RKO (cell line): ENCODE measurements around the gene MAGI1.
"Not testable (repeated sequence)": the region's sequence is repeated elsewhere in the genome, so short reads cannot be mapped to it uniquely, and the experiment has no call there.

Source experiments
- DNase-seq: peaks from one replicate; pipeline ENCODE4 v3.0.0-alpha.2; 2016; ENCODE audit warnings: low spot score

The MAGI1 gene

DNA sequence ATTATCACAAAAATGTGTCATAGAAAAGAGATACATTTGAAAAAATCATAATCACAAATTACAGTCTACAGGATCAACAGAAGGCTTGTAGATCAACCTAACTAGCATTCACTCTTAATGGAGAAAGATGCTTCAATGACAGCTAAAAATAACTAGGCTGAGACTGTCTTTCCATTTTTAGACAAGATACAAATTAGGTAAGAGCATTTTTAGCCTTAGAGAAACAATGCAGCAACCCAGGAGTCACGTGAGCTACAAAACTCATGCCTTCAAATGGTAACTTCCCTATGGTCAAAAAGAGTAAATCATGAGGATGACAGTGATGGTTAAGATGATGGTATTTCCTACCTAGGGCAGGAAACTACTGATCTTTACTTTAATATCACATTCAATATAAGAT is 415.4 kb downstream of the MAGI1 start:
- DNase-seq, result no peak

DNA sequence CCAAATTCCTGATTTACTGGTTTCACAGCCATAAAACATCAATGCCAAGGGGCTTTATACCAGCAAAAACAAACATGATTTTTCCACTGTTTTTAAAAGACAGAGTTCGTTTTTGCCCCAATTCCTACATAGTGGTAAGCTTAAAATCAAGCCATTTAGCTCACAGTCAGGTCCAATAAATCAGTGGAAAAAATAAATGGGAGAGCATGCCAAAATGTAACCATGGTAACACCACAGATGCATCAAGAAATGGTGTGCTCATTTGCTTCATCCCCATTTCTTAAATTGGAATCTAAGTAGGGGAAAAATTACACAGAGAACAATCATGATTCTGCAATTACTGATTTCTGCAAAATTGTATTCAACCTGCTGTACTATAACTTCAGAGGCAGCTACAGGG is 418.8 kb downstream of the MAGI1 start:
- DNase-seq, result no peak

- no peak for DNase-seq
These were observed 419.3 kb downstream of the MAGI1 start for GRCh38 chr3:65619451-65619881.

DNA sequence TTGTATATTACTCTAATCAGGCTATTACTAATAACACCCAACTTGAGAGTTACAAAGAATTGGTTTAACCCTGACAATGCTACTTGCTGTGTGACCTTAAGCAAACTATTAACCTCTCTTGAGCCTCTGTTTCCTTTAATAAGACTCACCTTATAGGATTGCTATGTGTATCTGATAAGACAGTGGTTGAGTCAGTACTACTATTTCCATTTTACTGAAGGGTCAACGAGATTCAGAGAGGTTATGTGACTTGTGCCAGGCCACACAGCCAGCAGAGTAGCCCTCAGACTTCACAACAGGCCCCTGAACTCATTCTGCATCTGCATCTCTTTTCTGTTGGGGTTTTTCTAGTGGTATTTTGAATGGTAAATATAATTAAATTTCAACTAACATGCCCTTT is 420.1 kb downstream of the MAGI1 start:
- no peak for DNase-seq

- no peak for DNase-seq
These were observed 420.9 kb downstream of the MAGI1 start for GRCh38 chr3:65617787-65618186.

GRCh38 chr3:65617209-65617608 is 421.5 kb downstream of the MAGI1 start:
- DNase-seq, result no peak

GRCh38 chr3:65616563-65616962 is 422.2 kb downstream of the MAGI1 start:
- no peak for DNase-seq

DNA sequence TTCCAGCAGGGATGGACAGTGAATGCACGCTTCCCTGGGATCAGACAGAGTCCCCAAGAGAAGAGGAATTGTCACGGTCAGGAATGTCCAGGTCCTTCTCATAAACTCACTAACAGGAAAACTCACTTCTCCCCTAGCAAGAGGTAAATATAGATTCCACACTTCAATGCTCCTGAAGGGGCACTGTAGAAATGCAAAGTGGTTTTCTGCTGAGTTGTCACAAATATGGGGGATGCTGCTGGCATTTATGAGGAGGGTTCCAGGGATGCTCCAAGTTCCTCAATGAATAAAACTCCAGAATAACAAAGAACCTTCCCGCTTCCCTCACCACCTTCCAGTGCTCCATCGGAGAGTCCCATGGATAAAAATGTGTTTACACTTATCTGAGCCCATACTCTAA is 423.4 kb downstream of the MAGI1 start:
- no peak for DNase-seq

- no peak for DNase-seq
These were observed 424.1 kb downstream of the MAGI1 start for GRCh38 chr3:65614585-65614984.

- not testable (repeated sequence) for DNase-seq
These were observed 430.7 kb downstream of the MAGI1 start for GRCh38 chr3:65607965-65608460.

- DNase-seq, result no peak
These were observed 431.6 kb downstream of the MAGI1 start for GRCh38 chr3:65607101-65607500.

DNA sequence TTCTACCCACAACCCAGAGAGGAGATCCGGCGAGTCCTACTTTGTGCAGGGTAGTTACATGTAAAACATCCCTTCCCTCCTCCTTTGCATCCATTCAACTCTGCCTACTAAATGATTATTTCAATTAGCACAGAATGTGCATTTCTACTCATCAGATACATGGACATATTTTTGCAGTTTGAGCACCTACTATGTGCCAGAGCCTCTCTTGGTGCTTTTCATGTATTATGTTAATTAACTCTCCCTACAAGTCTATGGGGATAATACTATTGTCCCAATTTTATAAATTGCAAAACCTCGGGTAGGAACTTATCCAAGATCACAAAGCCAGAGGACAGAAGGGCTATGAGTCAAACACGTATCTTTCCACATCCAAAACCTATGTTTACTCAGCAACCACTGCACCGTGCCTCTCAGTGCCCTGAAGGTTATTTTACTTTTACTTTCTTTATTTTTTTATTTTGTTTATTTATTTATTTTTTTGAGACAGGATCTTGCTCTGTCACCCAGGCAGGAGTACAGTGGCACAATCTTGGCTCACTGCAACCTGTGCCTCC is 432.8 kb downstream of the MAGI1 start:
- no peak for DNase-seq

- DNase-seq, result no peak
These were observed 433.7 kb downstream of the MAGI1 start for GRCh38 chr3:65604863-65605526.

- DNase-seq, result no peak
These were observed 435.1 kb downstream of the MAGI1 start for GRCh38 chr3:65603631-65604030.

GRCh38 chr3:65600888-65601287 is 437.8 kb downstream of the MAGI1 start:
- DNase-seq, result no peak

- DNase-seq, result no peak
These were observed 440.7 kb downstream of the MAGI1 start for GRCh38 chr3:65597952-65598413.

GRCh38 chr3:65597226-65597951 is 441.3 kb downstream of the MAGI1 start:
- DNase-seq, result no peak

DNA sequence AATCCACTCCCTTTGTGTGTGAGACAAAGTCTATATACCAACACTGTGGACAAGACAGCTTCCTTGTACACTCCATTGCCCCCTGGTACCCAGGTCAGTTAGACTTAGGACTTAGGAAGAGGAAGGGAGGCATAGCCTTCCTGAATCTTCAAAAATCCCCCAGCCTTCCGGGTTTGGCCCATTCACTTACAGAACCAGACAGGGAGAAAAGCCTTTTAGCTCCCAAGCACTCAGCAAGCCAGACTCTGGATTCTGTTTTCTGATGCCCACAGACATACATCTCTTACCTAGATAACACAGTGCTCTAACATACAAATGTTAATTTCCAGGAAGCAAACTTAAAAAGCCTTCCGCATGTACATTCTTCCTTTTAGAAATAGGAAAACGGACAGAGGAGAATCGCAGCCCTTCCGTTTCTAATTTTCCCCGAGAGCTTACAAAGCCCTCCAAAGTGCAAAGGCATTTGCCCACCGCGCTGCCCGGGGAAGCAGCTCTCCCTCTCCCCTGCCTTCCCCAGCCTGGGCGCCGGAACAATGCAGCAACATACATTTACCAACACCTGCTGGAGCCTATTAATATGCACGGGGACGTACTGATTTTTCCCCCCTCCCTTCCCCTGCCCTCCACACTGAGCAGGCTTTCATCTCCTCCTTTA is 442.0 kb downstream of the MAGI1 start:
- no peak for DNase-seq

- DNase-seq, result no peak
These were observed 442.8 kb downstream of the MAGI1 start for GRCh38 chr3:65596029-65596300.

DNA sequence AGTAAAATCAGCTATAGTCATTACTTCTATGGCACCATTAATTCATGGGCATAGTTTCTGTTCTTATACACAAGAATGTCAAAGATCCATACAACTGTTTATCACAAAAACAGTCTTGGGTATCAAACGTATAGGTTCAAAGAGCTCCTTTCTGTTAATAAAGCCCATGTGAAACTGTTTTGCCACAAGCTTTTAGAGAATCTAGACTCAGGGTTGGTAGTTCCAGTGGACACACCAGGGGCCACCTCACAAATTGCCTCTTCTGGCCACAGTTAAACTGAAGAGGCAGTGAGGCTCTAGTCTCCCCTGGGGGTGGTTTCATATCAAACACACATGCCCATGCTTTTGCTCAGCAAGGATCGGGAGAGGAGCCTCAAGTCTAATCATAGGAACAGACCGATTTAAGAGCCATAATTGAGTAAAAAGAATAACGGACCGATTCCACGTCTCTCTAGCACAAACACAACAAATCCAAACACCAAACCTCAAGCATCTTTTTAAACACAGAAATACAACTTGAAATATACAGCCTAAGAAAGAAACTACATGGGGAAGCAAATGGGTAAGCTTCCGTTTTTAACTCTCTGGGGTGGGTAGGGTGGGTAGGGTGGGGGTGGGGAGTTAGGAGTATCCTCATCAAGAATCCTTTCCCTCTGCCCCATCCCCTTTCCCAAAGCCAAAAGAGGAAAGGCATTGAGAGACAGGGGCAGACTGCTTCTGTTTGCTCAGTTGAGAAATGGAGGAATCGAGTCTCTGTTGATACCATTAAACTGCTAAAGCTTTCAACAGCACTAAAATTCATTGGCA is 443.3 kb downstream of the MAGI1 start:
- DNase-seq, result no peak

- no peak for DNase-seq
These were observed 444.7 kb downstream of the MAGI1 start for GRCh38 chr3:65593780-65594752.
